OCI-LY3 (cell line): ENCODE measurements around the gene MAD1L1.
"Not testable (repeated sequence)": the region's sequence is repeated elsewhere in the genome, so short reads cannot be mapped to it uniquely, and the experiment has no call there.

Source experiments
- H2AFZ ChIP-seq: fragments of 200-600, 300-600 bp; shearing (Covaris generic); 2 replicates; pipeline ENCODE4 v1.6.0; 2014; ENCODE audit warnings: antibody characterized with exemption, low read depth, low read length
- H3K27ac ChIP-seq: fragments of 200-600, 300-600 bp; sonication (generic); 2 replicates; pipeline ENCODE4 v1.5.1; 2014; ENCODE audit warnings: mild to moderate bottlenecking, low read length, moderate library complexity, mixed read lengths
- H3K27me3 ChIP-seq: fragments of 200-600, 300-600 bp; sonication (generic); 2 replicates; pipeline ENCODE4 v1.6.1; 2014; ENCODE audit warnings: low read depth, low read length, mixed read lengths
- H3K36me3 ChIP-seq: fragments of 200-600, 300-600 bp; sonication (generic); replicated peaks from 2 replicates; pipeline ENCODE3; 2014; ENCODE audit warnings: low read depth, low read length, mixed read lengths
- H3K4me1 ChIP-seq: fragments of 300-600, 200-600 bp; sonication (generic); 2 replicates; pipeline ENCODE4 v1.6.1; 2014; ENCODE audit warnings: low read length, mixed read lengths
- H3K4me2 ChIP-seq: fragments of 200-600, 300-600 bp; sonication (generic); 2 replicates; pipeline ENCODE4 v1.6.1; 2014; ENCODE audit warnings: low read length, mixed read lengths
- H3K4me3 ChIP-seq: fragments of 300-600, 200-600 bp; sonication (generic); 2 replicates; pipeline ENCODE4 v1.5.1; 2014; ENCODE audit warnings: antibody characterized with exemption, mild to moderate bottlenecking, low read length, moderate library complexity
- H3K79me2 ChIP-seq: fragments of 300-600, 200-600 bp; shearing (Covaris generic); 2 replicates; pipeline ENCODE4 v1.6.1; 2014; ENCODE audit warnings: mild to moderate bottlenecking, low read length, mixed read lengths
- H3K9ac ChIP-seq: fragments of 300-600, 200-600 bp; shearing (Covaris generic); 2 replicates; pipeline ENCODE4 v1.6.0; 2014; ENCODE audit warnings: mild to moderate bottlenecking, low read length, moderate library complexity
- H3K9me3 ChIP-seq: fragments of 200-600, 300-600 bp; shearing (Covaris generic); 2 replicates; pipeline ENCODE4 v1.6.1; 2014; ENCODE audit warnings: low read length, mixed read lengths; ENCODE audit not compliant: insufficient read depth
- H4K20me1 ChIP-seq: fragments of 200-600, 300-600 bp; sonication (generic); 2 replicates; pipeline ENCODE4 v1.6.1; 2016; ENCODE audit warnings: low read length, mixed read lengths; ENCODE audit not compliant: insufficient read depth
- EZH2phosphoT487 ChIP-seq: fragments of 200-600 bp; shearing (Covaris generic); IDR thresholded peaks from 2 replicates; pipeline ENCODE4 v1.6.1; 2018; ENCODE audit warnings: antibody characterized with exemption, mixed run types, low read depth
- TF ChIP-seq, protein P1 (sequence below): fragments of 200-600, 300-600 bp; sonication (generic); IDR thresholded peaks from 2 replicates; pipeline ENCODE4 v1.5.1; 2014; ENCODE audit warnings: antibody characterized with exemption, low read length, low read depth

MAD1L1 gene

GRCh38 chr7:2162959-2163358 is 69.8 kb downstream of the MAD1L1 start:
- Histone ChIP-seq H3K27ac (no peak overlapping the region), H3K79me2 (no peaks in the 10 kb centered on the region), H3K36me3 (no peaks in the 10 kb centered on the region), H3K4me3 (no peak overlapping the region), H4K20me1 (no peaks in the 10 kb centered on the region), H3K9ac (no peak overlapping the region), H2AFZ (no peak overlapping the region), H3K4me2 (no peak overlapping the region), H3K27me3 (no peaks in the 10 kb centered on the region), H3K4me1 (peaks cover 4% of the 10 kb centered on the region; the same call in 1 of the 2 replicates), H3K9me3 (no peaks in the 10 kb centered on the region)
- TF ChIP-seq, protein P1, sequence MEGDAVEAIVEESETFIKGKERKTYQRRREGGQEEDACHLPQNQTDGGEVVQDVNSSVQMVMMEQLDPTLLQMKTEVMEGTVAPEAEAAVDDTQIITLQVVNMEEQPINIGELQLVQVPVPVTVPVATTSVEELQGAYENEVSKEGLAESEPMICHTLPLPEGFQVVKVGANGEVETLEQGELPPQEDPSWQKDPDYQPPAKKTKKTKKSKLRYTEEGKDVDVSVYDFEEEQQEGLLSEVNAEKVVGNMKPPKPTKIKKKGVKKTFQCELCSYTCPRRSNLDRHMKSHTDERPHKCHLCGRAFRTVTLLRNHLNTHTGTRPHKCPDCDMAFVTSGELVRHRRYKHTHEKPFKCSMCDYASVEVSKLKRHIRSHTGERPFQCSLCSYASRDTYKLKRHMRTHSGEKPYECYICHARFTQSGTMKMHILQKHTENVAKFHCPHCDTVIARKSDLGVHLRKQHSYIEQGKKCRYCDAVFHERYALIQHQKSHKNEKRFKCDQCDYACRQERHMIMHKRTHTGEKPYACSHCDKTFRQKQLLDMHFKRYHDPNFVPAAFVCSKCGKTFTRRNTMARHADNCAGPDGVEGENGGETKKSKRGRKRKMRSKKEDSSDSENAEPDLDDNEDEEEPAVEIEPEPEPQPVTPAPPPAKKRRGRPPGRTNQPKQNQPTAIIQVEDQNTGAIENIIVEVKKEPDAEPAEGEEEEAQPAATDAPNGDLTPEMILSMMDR: no peak
- TF ChIP-seq EZH2phosphoT487: no peak

DNA sequence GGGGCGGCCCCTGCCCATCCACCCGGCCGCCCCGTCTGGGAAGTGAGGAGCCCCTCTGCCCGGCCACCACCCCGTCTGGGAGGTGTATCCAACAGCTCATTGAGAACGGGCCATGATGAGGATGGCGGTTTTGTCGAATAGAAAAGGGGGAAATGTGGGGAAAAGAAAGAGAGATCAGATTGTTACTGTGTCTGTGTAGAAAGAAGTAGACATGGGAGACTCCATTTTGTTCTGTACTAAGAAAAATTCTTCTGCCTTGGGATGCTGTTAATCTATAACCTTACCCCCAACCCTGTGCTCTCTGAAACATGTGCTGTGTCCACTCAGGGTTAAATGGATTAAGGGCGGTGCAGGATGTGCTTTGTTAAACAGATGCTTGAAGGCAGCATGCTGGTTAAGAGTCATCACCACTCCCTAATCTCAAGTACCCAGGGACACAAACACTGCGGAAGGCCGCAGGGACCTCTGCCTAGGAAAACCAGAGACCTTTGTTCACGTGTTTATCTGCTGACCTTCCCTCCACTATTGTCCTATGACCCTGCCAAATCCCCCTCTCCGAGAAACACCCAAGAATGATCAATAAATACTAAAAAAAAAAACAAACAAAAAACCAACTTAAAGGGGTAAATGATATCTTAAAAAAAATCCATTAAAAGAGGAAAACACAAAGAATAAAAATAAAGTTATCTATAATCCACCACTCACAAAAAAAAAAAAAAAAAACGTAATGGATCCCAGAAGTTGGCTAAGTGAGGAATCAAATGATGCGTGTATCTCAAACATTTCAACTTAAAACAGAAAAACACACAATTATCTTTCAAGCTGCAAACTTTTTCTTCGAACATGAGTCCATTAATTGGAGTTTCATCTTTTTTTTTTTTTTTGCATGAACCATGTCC is 70.5 kb downstream of the MAD1L1 start:
- H3K79me2 ChIP-seq, H3K4me1 ChIP-seq, H3K4me3 ChIP-seq, H3K4me2 ChIP-seq, H2AFZ ChIP-seq, H3K27ac ChIP-seq, H3K9me3 ChIP-seq, H4K20me1 ChIP-seq, H3K27me3 ChIP-seq, H3K36me3 ChIP-seq, H3K9ac ChIP-seq: not testable (repeated sequence)

DNA sequence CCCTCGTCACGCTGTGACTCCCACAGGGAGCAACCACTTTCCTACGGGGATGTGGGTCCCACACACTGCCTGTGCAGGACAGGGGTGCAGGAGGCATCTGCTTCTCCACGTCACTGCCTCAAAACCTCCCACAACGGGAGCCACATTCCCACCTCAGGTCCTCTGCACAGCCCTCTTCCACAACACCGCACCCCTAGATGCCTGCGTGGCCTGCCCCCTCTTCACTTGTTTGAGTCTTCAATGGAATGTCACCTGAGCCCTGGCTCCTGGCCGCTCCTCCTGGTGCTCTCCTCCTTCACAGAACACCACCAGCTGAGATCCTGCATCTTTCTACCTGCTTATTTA is 73.6 kb downstream of the MAD1L1 start:
- Histone ChIP-seq H3K27me3 (no peaks in the 10 kb centered on the region), H3K4me2 (no peak overlapping the region), H3K36me3 (no peaks in the 10 kb centered on the region), H3K4me1 (no peaks in the 10 kb centered on the region), H3K79me2 (no peaks in the 10 kb centered on the region), H3K9me3 (no peaks in the 10 kb centered on the region), H3K9ac (no peak overlapping the region), H2AFZ (no peak overlapping the region), H3K4me3 (no peak overlapping the region), H3K27ac (no peak overlapping the region), H4K20me1 (no peaks in the 10 kb centered on the region)
- TF ChIP-seq EZH2phosphoT487: no peak
- TF ChIP-seq, protein P1: no peak

- Histone ChIP-seq H3K4me2 (no peak overlapping the region), H3K9me3 (no peaks in the 10 kb centered on the region), H3K4me1 (no peaks in the 10 kb centered on the region), H3K79me2 (no peaks in the 10 kb centered on the region), H3K9ac (no peak overlapping the region), H3K36me3 (no peaks in the 10 kb centered on the region), H4K20me1 (no peaks in the 10 kb centered on the region), H3K4me3 (no peak overlapping the region), H3K27ac (no peak overlapping the region), H2AFZ (no peak overlapping the region), H3K27me3 (no peaks in the 10 kb centered on the region)
- TF ChIP-seq, protein P1: no peak
- TF ChIP-seq EZH2phosphoT487: no peak
Observed at GRCh38 chr7:2158331-2159175, 74.2 kb downstream of the MAD1L1 start.
